Ammon's horn (tissue), 1 donor: ENCODE data around the gene LRRC3.

Experiments
- DNase-seq: peaks from one replicate; pipeline ENCODE4 v3.0.0-alpha.2; 2016; ENCODE audit warnings: low spot score

LRRC3 gene

DNA sequence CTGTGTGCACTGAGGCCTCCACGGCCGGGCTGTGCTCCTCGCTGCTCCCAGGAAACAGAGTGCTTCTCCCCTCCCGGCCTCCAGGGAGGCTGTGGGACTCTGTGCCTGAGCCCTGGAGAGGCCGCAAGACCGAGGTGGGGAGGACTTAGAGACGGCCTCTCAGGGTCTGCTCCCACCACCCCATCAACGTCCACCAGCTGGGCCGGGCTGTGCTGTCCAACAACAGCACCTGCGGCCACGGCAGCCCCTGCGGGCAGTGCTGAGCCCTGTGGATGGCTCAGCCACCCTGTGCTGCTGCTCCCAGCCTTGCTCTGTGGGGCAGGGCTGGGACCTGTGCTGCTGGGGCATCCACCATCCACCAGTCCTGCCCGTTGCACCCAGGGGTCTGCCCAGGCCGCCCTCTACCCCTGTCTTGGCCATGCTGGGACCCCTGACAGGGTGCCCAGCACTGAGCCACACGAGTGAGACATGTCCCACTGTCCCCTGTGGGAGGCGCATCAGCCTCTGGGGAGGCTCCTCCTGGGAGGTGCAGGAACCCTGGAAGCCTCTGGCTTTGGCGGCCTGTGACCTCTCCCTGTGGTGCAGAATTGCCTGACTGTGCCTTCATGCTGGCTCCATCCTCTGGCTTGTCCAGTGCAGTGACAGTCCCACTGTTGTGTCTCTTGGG, 31.2 kb upstream of the LRRC3 start:
- no peak for DNase-seq

DNA sequence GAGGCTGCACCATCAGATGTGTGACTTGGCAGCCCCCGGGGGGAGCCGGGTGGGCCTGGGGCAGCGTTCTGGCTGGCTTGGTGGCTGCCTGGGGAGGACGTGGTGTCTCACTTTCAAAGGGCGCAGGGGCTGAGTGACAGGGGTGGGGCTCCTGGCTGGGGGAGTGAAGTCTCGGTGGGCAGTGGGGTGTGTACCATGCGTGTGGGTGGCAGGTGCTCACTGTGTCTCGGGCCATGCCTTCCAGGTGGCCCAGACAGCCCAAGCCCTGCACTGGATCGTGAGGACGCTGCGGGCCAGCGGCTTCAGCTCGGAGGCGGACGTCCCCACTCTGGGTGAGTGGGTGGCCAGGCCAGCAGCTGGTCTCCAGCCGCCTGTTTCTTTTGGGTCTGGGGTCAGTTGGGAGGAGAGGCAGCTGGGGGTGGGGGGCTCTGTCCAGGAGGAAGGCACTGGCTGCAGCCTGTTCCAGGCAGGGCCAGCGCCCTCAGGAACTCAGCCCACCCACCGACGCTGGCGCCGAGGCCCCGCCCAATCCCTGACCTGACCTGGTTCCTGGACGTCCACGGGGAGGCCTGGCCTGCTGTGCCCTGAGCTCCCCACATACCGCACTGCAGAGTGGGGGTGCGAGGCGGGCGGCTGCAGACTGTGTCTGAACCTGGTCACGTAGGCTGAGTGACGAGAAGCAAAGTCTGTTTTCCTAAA, 30.6 kb upstream of the LRRC3 start:
- DNase-seq, result no peak

DNA sequence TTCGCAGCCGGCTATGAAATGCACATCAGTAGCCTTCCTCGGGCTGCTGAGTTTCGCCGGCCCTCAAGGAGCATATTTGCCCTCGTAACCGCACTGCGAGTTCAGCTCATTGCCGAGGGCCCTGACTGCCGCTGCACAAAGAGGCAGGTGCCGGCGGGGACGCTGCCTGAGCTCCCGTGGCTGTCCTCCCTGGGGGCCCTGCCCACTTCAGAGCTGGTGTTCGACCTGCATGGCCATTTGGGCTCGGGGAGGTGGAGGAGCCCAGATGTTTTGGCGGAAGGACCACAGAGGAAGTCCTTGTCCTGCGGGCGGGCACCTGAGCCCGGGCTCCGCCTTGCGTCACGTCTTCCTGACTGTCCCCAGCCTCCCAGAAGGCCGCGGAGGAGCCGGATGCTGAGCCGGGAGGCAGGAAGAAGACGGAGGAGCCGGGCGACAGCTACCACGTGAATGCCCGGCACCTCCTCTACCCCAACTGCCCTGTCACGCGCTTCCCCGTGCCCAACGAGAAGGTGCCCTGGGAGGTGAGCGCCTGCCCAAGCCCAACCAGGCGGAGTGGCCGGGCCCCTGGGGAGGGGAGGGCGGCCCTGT, 29.9 kb upstream of the LRRC3 start:
- DNase-seq, result no peak

DNA sequence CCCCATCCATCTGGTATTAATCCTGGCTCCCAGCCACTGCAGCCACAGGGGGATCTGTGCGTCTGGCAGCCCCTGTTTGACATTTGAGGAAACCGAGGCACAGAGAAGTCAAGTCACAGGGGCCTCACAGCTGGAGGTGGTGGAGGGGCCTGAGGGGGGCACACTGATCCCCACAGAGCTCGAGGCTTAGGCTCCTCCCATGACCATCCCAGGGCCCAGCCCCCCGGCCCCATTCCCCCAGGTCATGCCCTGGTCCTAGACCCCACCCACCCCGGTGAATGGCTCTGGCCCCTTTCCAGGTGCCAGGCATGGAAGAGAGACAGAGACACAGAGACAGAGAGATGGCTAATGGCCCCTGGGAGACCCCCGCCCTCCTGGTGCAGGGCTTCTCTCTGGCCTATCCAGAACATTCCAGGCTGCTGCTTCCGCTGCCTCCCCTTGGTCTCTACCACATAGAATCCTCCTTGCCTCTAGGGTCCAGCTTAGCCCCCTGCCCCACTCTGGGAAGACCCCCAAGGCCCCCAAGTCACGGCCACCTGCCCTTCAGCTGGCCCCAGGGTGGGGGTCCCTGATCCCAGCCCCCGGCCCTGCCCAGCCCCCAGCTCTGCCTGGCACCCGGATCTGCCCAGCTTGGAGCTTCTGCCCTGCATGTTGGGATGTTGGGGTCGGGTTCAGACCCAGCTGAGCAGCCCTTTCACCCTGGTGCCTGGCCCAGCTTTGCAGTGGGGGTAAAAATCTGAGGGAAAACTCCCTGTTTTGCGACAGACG, 29.2 kb upstream of the LRRC3 start:
- no peak for DNase-seq

DNA sequence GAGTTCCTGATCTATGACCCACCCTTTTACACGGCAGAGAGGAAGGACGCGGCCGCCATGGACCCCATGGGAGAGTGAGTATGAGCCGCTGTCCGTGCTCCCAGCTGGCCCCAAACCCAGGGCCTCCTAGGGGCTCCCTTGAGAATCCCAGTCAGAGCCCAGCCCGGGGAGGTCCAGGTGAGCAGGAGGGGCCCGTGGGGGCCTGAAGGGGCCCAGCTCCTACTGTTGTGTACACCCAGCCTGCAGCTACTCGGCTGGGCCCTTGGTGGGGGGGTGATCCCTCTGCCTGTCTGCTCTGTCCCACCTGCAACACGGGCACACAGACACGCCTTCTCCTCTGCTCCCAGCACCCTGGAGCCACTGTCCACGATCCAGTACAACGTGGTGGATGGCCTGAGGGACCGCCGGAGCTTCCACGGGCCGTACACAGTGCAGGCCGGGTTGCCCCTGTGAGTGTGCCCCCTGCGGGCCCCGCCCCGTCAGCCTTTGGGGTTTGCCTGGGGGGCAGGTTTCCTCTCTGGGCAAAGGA, 28.6 kb upstream of the LRRC3 start:
- no peak for DNase-seq

DNA sequence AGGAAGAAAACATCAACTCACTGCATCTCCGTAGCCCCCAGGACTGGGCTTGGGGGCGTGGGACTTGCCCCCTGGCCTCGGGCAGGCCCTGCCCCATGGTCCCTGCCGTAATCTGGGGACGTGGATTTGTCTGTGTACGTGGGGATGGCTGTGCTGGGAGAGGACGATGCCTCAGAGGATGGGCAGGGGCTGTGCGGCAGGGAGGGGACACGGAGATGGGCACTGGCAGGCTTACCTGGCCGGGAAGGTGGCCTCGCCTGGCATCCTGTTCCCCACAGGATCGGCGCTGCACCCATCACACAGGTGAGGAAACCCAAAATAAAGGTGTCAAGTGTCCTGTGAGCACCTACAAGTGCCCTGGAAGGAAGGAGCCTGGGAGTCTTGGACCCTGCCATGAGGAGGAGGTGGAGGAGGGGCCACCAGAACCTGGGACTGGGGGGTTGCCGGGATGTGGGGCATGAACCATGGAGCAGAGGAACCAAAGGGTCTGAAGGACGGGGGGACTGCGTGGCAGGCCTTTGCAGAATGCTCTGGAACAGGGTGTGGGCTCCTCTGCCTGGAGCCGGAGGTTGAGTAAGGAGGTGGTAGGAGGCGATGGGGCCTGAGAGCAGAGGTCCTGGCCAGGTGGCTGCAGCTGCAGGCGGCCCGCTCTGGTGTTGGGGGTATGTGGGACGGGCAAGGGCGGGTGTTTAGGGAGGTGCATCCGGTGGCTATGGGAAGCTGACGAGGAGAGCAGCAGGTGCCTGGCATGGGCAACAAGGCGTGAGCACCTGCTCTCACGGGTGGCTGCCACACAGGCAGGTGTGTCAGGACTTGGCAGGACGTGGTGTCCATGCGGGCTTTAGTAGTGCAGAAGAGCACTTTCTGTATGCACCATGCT, 27.8 kb upstream of the LRRC3 start:
- no peak for DNase-seq

DNA sequence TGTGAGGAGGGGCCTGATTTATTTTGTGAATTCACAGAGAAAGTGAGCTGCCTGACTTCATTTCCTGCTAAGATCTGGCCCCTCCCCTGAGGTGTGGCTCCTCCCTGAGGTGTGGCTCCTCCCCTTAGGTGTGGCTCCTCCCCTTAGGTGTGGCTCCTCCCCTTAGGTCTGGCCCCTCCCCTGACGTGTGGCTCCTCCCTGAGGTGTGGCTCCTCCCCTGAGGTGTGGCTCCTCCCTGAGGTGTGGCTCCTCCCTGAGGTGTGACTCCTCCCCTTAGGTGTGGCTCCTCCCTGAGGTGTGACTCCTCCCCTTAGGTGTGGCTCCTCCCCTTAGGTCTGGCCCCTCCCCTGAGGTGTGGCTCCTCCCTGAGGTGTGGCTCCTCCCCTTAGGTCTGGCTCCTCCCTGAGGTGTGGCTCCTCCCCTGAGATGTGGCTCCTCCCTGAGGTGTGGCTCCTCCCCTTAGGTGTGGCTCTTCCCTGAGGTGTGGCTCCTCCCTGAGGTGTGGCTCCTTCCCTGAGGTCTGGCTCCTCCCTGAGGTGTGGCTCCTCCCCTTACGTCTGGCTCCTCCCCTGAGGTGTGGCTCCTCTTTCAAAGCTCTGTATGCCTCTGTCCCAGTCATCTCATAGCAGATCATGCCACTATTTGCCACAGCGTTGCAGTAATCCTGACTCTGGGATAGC, 26.9 kb upstream of the LRRC3 start:
- no peak for DNase-seq

DNA sequence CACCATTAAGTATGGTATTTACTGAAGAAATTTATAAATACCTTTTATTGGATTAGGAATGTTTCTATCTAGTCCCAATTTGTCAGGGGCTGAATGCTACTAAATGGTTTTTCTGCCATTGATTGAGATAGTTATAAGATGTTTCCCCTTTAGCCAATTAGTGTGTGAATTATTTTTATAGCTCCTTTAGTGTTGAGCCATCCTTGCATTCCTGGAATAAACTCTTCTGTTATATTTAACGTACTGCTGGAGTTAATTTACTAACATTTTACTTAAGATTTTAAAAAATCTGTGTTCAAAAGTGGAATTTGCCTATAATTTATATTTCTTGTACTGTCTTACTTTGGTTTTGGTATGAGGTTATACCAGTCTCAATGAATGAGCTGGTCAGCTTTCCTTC, 25.4 kb upstream of the LRRC3 start:
- DNase-seq, result no peak

DNA sequence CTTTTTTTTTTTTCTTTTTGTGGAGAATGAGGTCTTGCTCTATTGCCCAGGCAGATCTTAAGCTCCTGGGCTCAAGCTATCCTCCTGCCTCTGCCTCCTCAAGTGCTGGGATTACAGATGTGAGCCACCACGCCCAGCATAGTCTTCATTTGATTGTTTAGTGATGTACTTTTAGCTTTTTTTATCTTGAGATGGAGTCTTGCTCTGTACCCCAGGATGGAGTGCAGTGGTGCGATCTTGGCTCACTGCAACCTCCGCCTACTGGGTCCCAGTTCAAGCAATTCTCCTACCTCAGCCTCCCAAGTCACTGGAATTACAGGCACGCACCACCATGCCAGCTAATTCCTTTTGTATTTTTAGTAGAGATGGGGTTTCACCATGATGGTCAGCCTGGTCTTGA, 24.0 kb upstream of the LRRC3 start:
- DNase-seq, result no peak

DNA sequence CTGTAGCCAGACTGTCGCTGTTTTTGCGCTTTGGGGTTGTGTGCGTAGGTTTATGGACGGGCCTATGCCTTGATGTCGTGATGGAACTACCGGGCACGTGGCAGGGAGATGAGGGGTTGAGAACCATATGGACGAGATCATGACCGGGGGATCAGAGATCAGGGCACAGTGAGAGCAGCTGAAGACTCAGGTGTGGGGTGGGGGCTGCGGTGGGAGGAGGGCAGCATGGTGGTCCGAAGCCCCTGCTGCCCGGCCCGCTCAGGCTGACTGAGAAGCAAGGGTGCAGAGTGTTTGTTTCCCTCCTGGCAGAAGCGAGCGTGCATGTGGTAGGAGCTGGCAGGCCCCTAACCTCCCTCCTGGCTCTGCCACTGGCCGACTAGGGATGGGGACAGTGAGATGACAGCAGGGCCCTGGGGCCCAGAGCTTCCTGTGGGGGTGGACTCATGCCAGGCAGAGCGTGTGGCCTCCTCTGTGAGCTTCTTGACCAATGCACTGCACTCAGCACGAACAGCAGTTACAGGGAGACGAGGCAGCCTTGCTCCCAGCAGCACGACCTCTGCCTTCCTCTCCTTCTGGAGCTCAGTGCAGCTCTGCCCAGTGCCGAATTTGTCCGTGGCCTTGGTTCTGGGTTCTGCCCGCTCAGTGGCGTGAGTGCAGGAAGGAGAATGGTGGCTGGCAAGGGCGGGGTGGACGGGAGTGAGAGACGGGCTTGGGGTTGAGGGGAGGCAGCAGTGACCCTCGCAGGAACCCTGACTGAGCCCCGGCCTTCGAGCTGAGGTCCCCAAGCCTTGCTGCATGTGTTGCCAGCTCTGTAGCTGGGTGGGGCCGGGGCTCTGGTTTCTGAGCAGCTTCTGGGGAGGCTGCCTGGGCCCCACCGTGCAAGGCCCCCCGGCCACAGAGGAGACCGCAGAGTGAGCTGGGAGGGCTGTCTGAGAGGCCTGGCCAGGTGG, 22.2 kb upstream of the LRRC3 start:
- no peak for DNase-seq

DNA sequence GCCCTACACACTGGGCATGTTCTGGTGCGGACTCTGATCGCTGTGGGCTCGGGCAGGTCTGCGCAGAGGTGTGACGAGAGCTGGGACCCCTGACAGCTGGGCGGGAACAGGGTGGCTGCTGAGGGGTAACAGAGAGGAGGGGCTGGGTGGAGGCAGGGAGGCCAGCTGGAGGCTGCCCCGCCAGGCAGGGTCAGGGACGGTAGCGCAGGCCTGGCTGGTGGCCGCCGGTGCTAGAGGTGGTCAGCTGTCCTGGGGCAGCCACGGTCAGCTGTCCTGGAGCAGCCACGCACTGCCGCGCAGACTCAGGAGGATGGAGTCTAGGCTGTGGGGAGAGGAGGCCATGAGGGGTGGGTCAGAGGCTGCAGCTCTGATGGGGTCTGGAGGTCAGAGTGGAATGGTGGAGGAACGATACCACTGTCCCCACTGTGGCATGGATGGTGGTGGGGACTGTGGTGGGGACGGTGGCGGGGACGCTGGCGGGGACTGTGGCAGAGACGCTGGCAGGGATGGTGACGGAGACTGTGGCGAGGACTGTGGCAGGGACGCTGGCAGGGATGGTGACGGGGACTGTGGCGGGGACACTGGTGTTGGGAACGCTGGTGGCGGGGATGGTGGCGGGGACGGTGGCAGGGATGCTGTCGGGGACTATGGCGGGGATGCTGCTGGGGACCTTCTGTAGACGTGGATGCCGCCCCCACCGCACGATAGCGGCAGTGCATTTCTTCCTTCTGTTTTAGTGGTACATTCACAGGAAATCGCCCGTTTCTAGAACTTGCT, 21.3 kb upstream of the LRRC3 start:
- DNase-seq, result no peak

DNA sequence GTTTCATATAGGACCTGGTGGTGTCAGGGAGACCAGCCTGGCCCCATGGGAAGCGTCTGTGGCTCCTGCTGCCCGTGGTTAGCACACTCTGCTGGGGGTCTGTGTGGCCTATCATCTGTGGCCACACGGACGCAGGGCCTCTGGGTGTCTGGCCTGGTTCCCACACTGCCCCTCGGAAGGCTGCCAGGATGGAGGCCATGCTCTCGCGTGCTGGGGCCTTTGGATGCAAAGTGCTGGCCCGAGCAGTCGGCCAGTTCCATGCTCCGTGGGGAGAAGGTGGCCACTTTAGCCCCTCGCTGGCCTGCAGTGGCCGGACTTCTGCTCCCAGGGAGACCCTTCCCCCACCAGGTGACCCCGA, 20.8 kb upstream of the LRRC3 start:
- DNase-seq, result no peak

DNA sequence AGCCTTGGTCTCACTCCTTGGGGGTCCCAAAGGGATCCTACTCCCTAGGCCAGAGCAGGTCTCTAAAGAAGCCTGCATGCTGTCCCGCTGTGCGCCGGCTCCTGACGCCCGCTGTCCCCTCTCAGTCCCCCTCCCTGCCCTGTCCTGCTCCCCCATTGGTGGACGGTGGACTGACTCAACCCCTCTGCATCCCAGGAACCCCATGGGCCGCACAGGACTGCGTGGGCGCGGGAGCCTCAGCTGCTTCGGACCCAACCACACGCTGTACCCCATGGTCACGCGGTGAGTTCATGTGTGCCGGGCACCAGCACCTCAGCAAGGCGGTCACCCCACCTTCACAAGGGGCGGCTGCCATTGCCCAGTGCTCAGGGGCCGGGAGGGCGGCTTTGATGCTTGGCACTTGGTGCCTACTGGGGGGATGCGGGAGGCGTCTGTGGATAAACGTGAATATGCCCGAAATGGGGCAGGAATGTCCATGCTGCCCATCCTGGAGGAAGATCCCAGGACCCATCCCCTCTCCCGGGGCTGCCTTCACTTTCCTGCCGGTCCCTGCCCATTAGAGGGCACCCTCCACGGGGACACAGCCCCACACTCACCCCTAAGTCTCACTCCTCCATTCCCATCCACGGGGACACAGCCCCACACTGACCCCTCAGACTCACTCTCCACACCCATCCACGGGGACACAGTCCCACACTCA, 20.2 kb upstream of the LRRC3 start:
- DNase-seq, result no peak

DNA sequence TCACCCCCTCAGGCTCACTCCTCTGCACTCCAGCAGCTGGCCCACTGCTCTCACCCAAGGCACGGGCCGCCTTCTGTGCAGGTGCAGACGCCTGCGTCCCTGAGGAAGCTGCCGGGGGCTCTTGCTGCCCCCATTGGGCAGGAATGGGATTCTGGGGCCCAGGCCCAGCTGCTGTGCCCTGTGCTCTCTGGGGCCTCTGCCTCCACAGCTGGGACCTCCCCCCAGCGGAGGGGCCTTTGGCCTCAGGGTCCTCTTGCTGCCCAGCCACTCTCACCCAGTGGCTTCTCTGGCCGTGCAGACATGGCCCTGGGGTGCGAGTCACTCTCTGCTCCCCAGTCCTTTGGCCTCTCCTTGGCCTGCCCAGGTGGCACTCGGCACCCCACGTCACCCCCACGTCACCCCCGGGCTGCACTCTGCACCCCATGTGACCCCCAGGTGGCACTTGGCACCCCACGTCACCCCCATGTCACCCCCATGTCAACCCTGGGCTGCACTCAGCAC, 19.1 kb upstream of the LRRC3 start:
- no peak for DNase-seq

DNA sequence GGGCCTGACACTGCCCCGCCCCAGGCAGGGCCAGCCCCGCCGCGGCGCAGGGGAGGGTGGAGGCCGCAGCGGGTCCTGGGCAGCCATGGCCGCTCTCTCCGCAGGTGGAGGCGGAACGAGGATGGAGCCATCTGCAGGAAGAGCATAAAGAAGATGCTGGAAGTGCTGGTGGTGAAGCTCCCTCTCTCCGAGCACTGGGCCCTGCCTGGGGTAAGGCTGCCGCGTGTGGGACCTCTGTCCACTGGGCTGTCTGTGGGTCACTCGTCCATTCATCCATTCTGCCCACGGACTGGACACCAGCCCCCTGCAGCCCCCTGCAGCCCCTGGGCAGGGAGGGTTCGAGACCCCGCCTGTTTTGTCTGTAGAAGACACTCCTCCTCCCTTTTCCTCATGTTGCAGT, 18.4 kb upstream of the LRRC3 start:
- DNase-seq, result no peak

DNA sequence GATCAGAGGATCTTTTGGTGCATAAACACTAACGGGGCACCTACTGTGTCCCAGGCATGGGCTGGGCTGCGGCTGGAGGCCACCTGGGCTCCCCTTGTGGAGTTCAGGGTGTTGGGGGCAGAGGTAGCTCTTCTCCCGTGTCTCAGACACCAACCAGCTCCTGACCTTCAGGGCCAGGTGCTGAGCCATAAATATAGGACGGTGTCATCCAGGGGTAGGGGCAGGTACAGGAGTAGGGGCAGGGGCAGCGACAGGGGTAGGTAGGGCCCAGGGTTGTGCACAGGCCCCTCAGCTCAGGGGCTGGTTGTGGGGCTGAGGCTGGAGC, 18.0 kb upstream of the LRRC3 start:
- DNase-seq, result no peak

DNA sequence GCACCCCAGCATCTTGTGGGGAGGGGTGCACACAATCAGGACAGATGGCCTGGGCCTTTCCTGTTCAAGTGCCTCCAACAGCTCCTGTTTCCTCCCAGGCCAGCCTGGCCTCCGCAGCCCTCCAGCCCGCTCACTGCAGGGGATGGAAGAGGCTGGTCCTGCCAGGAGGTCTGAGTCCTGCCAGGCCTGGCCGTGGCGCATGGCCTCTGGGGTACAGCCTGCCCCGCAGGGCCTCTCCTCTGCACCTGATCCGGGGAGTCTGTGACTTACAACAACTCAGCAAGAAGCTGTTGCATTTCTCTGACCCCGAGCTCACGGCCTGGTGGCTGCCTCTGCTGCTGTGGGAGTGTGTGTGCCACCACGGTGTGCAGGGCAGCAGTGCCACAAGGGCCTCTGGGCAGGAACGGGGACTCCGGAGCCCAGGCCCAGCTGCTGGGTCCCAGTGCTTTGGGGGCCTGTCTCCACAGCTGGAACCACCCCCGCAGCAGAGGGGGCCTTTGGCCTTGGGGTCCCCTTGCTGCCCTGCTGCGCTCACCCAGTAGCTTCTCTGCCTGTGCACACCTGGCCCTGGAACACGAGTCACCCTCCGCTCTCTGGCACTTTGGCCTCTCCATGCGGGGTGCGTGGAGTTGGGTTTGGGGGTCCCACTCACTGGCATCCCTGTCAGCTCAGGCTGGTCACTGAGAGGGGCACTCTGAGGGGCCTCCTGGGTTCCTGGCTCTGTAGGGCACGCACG, 17.4 kb upstream of the LRRC3 start:
- no peak for DNase-seq
